ENCODE results near the gene SCUBE1.

SCUBE1 gene

DNA sequence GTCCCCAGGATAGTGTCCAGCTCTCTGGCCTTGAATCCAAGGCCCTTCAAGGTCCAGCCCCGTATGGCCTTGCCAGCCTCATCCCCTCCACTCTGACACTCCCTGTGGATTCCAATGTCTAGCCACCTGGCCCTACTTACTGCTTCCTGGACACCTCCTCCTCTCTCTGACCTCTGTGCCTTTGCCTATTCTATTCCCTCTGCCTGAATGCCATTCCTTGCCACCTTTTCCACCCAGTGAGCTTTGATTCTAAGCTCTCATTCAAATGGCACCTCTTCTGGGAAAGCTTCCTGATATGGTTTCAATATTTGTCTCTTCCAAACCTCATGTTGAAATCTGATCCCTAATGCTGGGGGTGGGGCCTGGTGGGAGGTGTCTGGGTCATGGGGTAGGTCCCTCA is 124.4 kb downstream of the SCUBE1 start:
- DNase-seq, result no peak
- Mint-ChIP-seq H3K27me3 (no peaks in the 10 kb centered on the region), H3K36me3 (ENCODE audit: low read depth) (no peaks in the 10 kb centered on the region), H3K4me1 (no peaks in the 10 kb centered on the region), H3K9me3 (no peaks in the 10 kb centered on the region), H3K4me3 (no peak overlapping the region), H3K27ac (no peak overlapping the region)
- no peak for ATAC-seq

DNA sequence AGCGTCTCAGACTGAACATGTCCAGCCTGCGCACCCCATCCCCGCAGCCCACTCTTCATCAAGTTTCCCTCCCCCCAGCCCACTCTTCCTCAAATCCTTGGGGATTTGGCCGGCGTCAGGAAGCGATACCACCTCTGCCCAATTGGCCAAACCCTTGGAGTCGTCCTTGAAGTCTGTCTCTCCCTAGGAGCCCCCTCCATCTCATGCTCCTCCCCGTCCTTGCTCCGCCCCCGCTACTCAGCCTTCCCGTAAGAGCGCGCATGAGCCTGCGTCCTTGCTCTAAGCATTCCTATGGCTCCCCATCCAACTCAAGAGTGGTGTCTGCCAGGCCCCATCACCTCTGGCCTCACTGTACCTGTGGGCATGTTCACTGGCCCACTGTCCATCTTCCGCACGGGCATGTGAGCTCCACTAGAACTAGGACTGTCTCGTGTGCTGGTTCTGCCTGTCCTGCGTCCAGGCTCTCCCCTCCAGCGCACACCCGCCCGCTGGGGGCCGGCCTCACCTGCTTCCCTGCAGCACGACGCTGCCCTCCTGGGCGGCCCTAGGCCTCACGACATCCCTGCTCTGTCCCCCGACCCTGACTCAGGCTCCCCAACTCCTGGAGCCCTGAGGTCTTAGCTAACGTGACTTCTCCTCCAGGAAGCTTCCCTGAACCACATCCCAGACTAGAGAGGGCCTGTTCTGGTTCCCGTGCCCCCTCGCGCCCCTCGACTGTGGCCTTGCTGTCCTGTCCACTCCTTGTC is 125.7 kb downstream of the SCUBE1 start:
- H3K27ac Mint-ChIP-seq, result no peak overlapping the region
- no peak overlapping the region for H3K4me3 Mint-ChIP-seq
- H3K36me3 Mint-ChIP-seq (ENCODE audit: low read depth), result no peaks in the 10 kb centered on the region

DNA sequence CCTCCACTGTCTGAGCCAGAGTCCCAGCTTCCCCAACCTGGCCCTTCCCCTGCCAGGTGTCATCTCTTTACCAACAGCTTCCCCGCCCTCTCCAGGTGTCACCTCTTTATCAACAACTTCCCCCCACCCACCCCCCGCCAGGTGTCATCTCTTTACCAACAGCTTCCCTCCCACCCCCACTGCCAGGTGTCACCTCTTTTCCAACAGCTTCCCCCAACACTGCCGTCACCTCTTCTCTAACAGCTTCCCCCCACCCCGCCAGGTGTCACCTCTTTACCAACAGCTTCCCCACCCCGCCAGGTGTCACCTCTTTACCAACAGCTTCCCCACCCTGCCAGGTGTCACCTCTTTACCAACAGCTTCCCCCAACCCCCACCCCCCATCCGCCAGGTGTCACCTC is 126.4 kb downstream of the SCUBE1 start:
- ATAC-seq (no peak), DNase-seq (no peak)
- H3K27ac Mint-ChIP-seq, result no peak overlapping the region
- no peak overlapping the region for H3K4me3 Mint-ChIP-seq
- no peaks in the 10 kb centered on the region for H3K27me3 Mint-ChIP-seq
- no peaks in the 10 kb centered on the region for H3K9me3 Mint-ChIP-seq
- H3K4me1 Mint-ChIP-seq, result no peaks in the 10 kb centered on the region
- no peaks in the 10 kb centered on the region for H3K36me3 Mint-ChIP-seq (ENCODE audit: low read depth)

More for the DNA sequence above, 125.7 kb downstream of the SCUBE1 start:
- DNase-seq, result no peak
- H3K4me1 Mint-ChIP-seq, result no peaks in the 10 kb centered on the region
- H3K27me3 Mint-ChIP-seq, result no peaks in the 10 kb centered on the region
- no peaks in the 10 kb centered on the region for H3K9me3 Mint-ChIP-seq
- ATAC-seq, result no peak

DNA sequence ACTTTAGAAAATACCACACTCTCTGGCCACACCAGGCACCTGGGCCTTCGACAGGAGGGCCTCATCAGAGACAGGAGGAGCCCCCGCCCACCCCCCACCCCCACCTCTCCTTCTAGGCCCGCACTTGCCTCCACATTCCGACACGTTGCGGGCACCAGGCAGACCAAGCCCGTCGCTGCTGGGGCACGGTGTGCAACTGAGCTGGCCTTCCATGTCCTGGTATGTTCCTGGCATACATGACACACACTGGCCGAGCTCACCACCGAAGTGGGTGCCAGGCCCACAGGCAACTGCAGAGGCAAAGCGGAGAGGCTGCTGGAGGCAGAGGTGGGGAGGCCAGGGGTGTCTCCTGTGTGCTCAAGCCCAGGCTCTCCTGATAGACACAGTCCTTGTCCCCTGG is 129.2 kb downstream of the SCUBE1 start:
- Mint-ChIP-seq H3K27me3 (no peaks in the 10 kb centered on the region), H3K4me3 (no peak overlapping the region), H3K4me1 (no peaks in the 10 kb centered on the region), H3K27ac (no peak overlapping the region), H3K9me3 (no peaks in the 10 kb centered on the region), H3K36me3 (ENCODE audit: low read depth) (no peaks in the 10 kb centered on the region)
- DNase-seq (no peak), ATAC-seq (no peak)

DNA sequence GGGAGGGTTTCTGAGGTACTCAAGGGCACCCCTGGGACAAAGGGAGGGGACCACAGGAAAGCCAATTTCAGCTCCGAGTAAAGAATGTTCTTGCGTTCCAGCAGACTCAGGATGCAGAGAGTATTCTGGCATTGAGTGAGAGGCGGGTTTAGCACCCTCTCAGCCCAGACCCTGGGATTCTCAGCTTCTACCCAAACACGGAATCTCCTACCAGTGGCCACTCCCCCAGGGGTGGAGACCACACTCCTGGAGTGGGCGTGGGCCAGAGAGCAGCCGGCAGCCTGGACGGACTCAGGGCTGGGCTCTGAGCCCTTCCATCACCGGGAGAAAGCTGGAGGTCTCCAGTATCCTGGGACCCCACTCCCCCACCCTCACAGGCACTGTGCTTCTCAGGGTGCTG is 130.1 kb downstream of the SCUBE1 start:
- DNase-seq, result no peak
- ATAC-seq, result no peak
- Mint-ChIP-seq H3K36me3 (ENCODE audit: low read depth) (no peaks in the 10 kb centered on the region), H3K4me1 (no peaks in the 10 kb centered on the region), H3K9me3 (no peaks in the 10 kb centered on the region), H3K27ac (no peak overlapping the region), H3K27me3 (no peaks in the 10 kb centered on the region), H3K4me3 (no peak overlapping the region)

DNA sequence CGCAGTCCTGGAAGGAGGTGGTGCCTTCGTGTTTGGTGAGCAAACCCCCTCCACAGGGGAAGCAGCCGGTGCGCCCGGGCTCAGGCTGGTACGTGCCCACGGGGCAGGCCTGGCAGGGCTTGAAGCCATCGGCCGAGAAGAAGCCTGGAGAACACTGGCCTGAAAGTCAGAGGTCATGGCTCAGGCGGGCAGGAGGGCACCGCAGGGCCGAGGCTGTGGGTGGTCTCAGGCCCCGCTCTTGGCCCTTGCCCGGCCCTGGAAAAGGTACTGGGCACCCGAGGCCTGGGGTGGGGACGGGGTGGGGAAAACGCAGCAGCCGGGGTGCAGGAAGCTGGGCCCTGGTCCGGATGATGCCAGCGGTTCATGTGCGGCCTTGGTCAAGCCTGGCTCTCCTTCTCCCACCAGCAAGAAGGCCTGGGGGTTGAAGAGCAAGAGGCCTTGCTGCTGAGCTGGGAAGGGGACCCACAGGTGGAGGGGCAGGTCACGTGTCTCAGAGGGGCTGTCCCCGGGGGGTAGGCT is 130.7 kb downstream of the SCUBE1 start:
- Mint-ChIP-seq H3K27me3 (no peaks in the 10 kb centered on the region), H3K27ac (no peak overlapping the region), H3K36me3 (ENCODE audit: low read depth) (no peaks in the 10 kb centered on the region), H3K4me3 (no peak overlapping the region), H3K9me3 (no peaks in the 10 kb centered on the region), H3K4me1 (no peaks in the 10 kb centered on the region)
- ATAC-seq, result no peak
- DNase-seq, result no peak

DNA sequence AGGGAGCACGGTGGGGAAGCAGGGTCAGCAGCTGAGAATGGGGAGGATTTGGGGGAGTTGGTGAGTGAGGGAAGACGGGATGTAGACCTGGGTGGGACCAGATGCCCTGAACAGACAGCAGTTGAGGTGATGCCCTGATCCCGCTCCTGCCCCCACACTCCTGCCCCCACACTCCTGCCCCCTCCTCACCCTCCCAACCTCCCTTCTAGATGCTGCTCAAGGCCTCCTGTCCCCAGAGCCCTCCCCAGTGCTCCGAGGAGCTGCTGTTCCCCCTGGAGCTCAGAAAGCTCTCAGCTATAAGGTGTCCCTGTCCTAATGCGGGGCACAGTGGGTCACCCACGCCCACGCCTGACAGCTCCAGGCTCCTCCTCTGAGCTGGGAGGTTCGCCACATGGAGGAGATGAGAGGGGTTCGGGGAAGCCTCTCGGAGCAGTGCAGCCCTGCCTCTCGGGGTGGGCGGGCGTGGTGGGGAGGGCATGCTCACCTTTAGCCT is 131.2 kb downstream of the SCUBE1 start:
- no peaks in the 10 kb centered on the region for H3K4me1 Mint-ChIP-seq
- ATAC-seq (no peak), DNase-seq (no peak)
- no peaks in the 10 kb centered on the region for H3K36me3 Mint-ChIP-seq (ENCODE audit: low read depth)
- H3K27ac Mint-ChIP-seq, result no peak overlapping the region
- H3K4me3 Mint-ChIP-seq, result no peak overlapping the region
- H3K27me3 Mint-ChIP-seq, result no peaks in the 10 kb centered on the region
- no peaks in the 10 kb centered on the region for H3K9me3 Mint-ChIP-seq

DNA sequence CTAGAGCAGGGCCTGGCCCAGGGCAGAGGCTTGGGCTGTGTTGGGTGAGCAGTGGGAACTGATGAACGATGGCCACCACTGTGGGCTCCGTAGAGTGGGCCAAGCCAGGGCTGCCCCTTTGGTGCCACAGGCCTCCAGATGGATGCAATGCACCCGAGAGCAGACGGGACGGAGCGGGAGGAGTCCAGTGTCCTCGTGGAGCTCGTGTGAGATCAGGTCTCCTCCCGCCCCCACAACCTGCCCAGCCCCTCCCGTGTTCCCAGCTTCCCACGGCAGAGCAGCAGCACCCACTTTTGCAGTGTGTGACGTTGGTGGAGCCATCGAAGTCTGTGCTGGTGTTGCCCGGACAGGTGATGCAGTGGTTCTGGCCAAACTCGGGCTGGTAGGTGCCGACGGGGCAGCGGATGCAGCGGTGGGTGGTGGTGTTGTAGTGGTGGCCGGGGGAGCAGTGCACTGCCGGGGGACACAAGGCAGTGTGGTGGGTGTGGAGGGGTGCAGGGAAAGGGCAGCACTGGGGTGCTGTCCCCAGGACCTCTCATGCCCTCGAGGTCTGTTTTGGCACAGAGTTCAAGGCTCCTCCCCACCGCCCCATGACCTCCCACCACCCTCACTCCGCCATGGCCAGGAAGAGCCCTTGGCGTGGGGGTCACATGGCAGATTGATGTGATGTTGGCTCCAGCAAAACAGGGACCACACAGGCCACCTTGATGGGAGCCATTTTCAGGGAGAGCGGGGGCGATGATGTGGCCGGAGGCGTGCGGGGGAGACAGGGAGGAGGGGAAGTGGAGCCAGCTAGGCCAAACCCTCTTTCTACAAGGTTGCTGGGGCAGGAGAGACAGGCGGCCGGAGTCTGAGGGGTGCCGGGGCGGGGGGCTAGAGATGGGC is 132.3 kb downstream of the SCUBE1 start:
- no peaks in the 10 kb centered on the region for H3K9me3 Mint-ChIP-seq
- H3K4me3 Mint-ChIP-seq, result no peak overlapping the region
- no peak overlapping the region for H3K27ac Mint-ChIP-seq
- DNase-seq, result no peak
- no peaks in the 10 kb centered on the region for H3K27me3 Mint-ChIP-seq
- ATAC-seq, result no peak
- H3K36me3 Mint-ChIP-seq (ENCODE audit: low read depth), result no peaks in the 10 kb centered on the region
- H3K4me1 Mint-ChIP-seq, result peaks cover 2% of the 10 kb centered on the region

DNA sequence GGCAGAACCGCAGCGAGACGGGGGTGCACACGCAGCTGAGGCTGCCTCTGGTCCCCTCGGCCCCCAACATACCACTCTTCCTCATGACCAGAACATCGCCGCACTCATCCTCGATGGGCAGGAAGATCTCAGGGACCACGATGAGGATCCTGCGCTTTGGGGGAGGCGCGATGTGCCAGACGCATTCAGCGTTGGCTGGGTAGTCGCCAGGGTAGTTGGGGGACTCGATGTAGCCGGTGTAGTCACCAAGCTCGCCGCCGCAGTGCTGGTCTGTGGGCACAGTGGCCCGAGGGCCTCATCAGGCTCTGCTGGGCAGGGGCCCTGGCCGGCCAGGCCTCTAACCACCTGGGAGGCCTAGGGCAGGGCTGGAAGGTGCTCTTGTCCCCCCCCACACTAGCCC is 133.2 kb downstream of the SCUBE1 start:
- ATAC-seq, result no peak
- Mint-ChIP-seq H3K27me3 (no peaks in the 10 kb centered on the region), H3K36me3 (ENCODE audit: low read depth) (no peaks in the 10 kb centered on the region), H3K4me3 (no peak overlapping the region), H3K27ac (no peak overlapping the region), H3K4me1 (peaks cover 2% of the 10 kb centered on the region), H3K9me3 (no peaks in the 10 kb centered on the region)
- DNase-seq, result no peak

DNA sequence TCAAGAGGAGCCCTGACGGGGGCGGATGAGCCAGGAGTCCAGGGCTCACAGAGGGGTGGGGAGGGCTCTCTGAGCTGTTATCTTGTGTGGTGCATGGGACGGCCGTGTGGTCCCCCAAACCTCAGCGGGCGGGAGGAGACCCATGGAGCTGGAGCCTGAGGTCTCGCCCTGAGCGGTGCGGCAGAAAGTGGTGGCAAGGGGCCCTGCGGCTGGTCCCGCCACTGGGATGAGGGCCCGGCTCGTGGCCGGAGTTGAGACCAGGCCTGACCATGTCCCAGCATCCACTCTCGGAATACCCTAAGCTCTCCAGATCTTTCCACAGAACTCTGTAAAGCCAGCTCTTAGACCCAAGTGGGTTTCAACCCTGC is 133.7 kb downstream of the SCUBE1 start:
- Mint-ChIP-seq H3K9me3 (no peaks in the 10 kb centered on the region), H3K27me3 (no peaks in the 10 kb centered on the region), H3K36me3 (ENCODE audit: low read depth) (no peaks in the 10 kb centered on the region), H3K4me1 (peaks cover 2% of the 10 kb centered on the region), H3K4me3 (no peak overlapping the region), H3K27ac (no peak overlapping the region)
- ATAC-seq, result no peak
- DNase-seq, result no peak

DNA sequence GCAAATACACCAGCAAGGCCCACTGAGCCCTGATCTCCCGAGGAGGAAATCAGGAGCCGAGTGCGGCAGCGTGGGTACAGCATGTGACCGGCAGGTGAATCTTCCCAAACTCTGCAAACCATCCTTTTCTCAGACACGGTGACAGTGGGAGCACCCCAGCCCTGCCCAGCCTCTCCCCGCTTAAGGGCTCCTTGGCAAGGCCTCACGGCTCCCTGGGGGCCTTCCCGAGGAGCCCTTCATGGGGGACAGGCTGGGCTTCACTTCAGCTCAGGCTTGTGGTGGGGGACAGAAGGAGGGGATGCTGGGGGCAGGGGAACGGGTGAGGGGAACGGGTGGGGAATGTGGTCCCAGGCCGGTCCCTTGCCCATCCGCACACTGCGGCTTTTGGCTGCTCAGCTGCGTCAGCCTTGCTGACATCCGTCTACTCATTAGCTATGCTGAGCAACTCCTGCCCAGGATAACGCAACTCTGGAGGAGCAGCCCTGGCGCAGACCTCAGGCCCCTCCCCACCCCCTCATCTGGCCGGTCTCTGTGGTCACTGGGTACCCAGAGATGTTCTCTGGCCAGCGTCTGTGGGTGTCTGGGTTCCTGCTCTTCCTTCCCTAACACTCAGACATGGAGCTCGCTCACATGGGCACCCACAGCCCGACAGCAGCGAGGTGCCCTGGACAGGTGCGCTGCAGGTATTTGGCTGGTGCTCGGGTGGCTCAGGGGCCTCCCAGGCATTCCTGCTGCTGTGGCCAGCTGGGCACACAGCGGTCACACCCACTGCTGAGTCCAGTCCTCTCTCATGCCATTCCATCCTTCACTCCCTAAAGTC is 134.3 kb downstream of the SCUBE1 start:
- Mint-ChIP-seq H3K9me3 (no peaks in the 10 kb centered on the region), H3K36me3 (ENCODE audit: low read depth) (no peaks in the 10 kb centered on the region), H3K4me3 (no peak overlapping the region), H3K27me3 (no peaks in the 10 kb centered on the region), H3K27ac (no peak overlapping the region), H3K4me1 (peaks cover 2% of the 10 kb centered on the region)
- ATAC-seq (no peak), DNase-seq (no peak)

DNA sequence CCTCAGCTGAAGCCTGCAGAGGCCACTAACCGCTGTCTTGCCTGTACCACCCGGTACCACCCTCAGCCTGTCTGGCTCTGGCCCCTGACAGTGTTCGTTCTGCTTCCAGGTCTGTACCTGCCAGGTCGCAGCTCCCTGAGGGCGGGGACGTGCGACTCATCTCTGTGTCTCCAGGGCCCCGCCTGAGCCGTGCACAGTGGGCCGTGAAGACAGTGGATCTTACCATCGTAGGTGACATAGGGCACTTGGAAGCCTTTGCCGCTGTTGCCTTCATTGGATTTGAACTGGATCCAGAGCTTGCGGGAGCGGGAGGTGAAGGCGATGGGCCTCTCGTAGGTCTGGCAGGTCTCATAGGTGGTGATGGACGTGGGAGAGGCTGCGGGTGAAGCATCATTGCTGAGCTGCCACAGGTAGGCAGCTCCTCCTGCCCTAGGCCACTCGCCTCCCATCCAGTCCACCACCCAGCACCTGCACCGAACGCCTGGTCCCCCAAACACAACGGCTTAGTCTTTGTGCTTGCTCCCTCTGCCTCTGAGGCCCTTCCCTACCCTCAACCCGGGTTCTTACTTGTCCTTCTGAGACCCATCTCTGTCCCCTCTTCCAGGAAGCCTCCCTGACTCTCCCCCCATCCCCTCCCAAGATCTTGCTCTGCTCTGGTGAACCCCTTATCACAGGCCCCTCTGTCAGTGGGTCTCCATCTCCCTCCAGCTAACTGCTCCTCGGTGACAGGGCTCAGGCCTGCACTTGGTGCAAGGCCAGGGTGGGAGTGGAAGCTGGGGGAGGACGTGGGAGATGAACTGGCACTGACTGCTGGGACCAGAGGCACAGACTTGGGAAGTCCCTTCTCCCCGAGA is 135.1 kb downstream of the SCUBE1 start:
- no peak for DNase-seq
- no peak for ATAC-seq
- H3K9me3 Mint-ChIP-seq, result no peaks in the 10 kb centered on the region
- H3K27ac Mint-ChIP-seq, result no peak overlapping the region
- H3K36me3 Mint-ChIP-seq (ENCODE audit: low read depth), result no peaks in the 10 kb centered on the region
- no peaks in the 10 kb centered on the region for H3K27me3 Mint-ChIP-seq
- H3K4me1 Mint-ChIP-seq, result peaks cover 2% of the 10 kb centered on the region
- no peak overlapping the region for H3K4me3 Mint-ChIP-seq

DNA sequence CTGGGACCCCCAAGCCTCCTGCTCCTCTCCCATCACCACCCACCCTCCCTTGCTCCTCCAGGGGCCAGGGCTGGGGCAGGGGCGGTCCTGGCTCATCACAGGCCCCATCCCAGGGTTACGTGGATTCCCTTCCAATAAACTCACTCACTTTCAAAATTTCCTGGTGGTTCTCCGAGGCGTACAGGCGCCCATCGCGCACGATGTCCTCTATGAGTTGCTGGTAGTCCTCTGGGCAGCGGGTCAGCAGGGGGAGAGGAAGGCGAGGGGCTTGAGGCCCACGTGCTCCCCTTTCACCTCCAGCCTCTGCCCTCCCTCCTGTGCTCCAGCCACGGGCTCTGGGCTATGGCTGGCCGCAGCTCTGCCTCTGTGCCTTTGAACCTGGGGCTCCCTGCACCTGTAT is 135.8 kb downstream of the SCUBE1 start:
- Mint-ChIP-seq H3K27me3 (no peaks in the 10 kb centered on the region), H3K27ac (no peak overlapping the region), H3K36me3 (ENCODE audit: low read depth) (no peaks in the 10 kb centered on the region), H3K9me3 (no peaks in the 10 kb centered on the region), H3K4me1 (peaks cover 2% of the 10 kb centered on the region), H3K4me3 (no peak overlapping the region)
- DNase-seq (no peak), ATAC-seq (no peak)

All from activated naive CD8-positive, alpha-beta T cell treated with anti-CD3 and anti-CD28 coated beads, Interleukin-2, amount 50 U/mL, for 24 hours (primary cell).